HPDE6-E6E7 (cell line): ENCODE data around the gene PCDHA8.
"Not testable (repeated sequence)": the region's sequence is repeated elsewhere in the genome, so short reads cannot be mapped to it uniquely, and the experiment has no call there.

Experiments used
- DNase-seq: peaks from one replicate; pipeline ENCODE4 v3.0.0; 2011; ENCODE audit warnings: missing footprints; ENCODE audit errors: extremely low spot score

The PCDHA8 gene

GRCh38 chr5:140840978-140841962 lies at the start of gene PCDHA8:
Gene PCDHA8 (plus strand): TSS chr5:140841187. CDS start chr5:140841322, 135 bp downstream.
- no peak for DNase-seq

GRCh38 chr5:140794595-140795258 lies 46.3 kb upstream of the PCDHA8 start, which contains the start of gene PCDHA2:
Gene PCDHA2 (plus strand): TSS chr5:140794852.
- no peak for DNase-seq

GRCh38 chr5:140795259-140795641 lies 45.7 kb upstream of the PCDHA8 start:
- DNase-seq = no peak

GRCh38 chr5:140796072-140796717 lies 44.8 kb upstream of the PCDHA8 start:
- not testable (repeated sequence) for DNase-seq

GRCh38 chr5:140796718-140797095 lies 44.3 kb upstream of the PCDHA8 start:
- no peak for DNase-seq

- no peak for DNase-seq
Measured at GRCh38 chr5:140800816-140801493, 40.0 kb upstream of the PCDHA8 start, which contains the start of gene PCDHA3. Gene PCDHA3 (plus strand): TSS chr5:140801057.

- no peak for DNase-seq
Measured at GRCh38 chr5:140801494-140801841, 39.5 kb upstream of the PCDHA8 start.

- DNase-seq = not testable (repeated sequence)
Measured at GRCh38 chr5:140802381-140802780, 38.6 kb upstream of the PCDHA8 start.

- no peak for DNase-seq
Measured at GRCh38 chr5:140802781-140803271, 38.2 kb upstream of the PCDHA8 start.

GRCh38 chr5:140806834-140807775 lies 33.9 kb upstream of the PCDHA8 start, which contains the start of gene PCDHA4:
Gene PCDHA4 (plus strand): TSS chr5:140807068.
- peak; percentile 11 for DNase-seq

- not testable (repeated sequence) for DNase-seq
Measured at GRCh38 chr5:140808241-140808888, 32.6 kb upstream of the PCDHA8 start.

- DNase-seq = no peak
Measured at GRCh38 chr5:140808889-140809291, 32.1 kb upstream of the PCDHA8 start.

GRCh38 chr5:140821375-140822280 lies 19.4 kb upstream of the PCDHA8 start, which contains the start of gene PCDHA5:
Gene PCDHA5 (plus strand): TSS chr5:140821613.
- DNase-seq = no peak

- DNase-seq = no peak
Measured at GRCh38 chr5:140822281-140822629, 18.7 kb upstream of the PCDHA8 start.

GRCh38 chr5:140822969-140823368 lies 18.0 kb upstream of the PCDHA8 start:
- DNase-seq = not testable (repeated sequence)

GRCh38 chr5:140823475-140823874 lies 17.5 kb upstream of the PCDHA8 start:
- no peak for DNase-seq

GRCh38 chr5:140827704-140828361 lies 13.2 kb upstream of the PCDHA8 start, which contains the start of gene PCDHA6:
Gene PCDHA6 (plus strand): TSS chr5:140827960. CDS start chr5:140828092, 132 bp downstream.
- no peak for DNase-seq

GRCh38 chr5:140828362-140828737 lies 12.6 kb upstream of the PCDHA8 start:
- DNase-seq = no peak
